AG09309 (cell line): ENCODE measurements around the gene ACTMAP.

ENCODE experiments used
- DNase-seq: peaks from one replicate; pipeline ENCODE4 v3.0.0-alpha.2; 2010; ENCODE audit warnings: low read depth
- H3K4me3 ChIP-seq: 2 replicates; pipeline ENCODE4 v1.5.1; 2011; ENCODE audit warnings: mild to moderate bottlenecking, low read depth, low read length, moderate library complexity; ENCODE audit not compliant: control insufficient read depth
- CTCF ChIP-seq: IDR thresholded peaks from 2 replicates; pipeline ENCODE4 v1.5.1; 2011; ENCODE audit warnings: mild to moderate bottlenecking, low read depth, low read length, inconsistent platforms; ENCODE audit not compliant: insufficient read depth, control insufficient read depth; ENCODE audit errors: missing control alignments

Gene ACTMAP

GRCh38 chr19:40754611-40755247, 4.5 kb upstream of the ACTMAP start:
- no peak overlapping the region for H3K4me3 ChIP-seq
- DNase-seq = no peak
- TF ChIP-seq CTCF = no peak

- H3K4me3 ChIP-seq = peak overlapping the region; percentile 61
- TF ChIP-seq CTCF = no peak
- DNase-seq = no peak
Measured at GRCh38 chr19:40752257-40752781, 2.0 kb upstream of the ACTMAP start.

GRCh38 chr19:40750874-40751537, 729 bp upstream of the ACTMAP start, which contains the start of gene SNRPA:
Gene SNRPA (plus strand): TSS chr19:40751203. CDS start chr19:40751409, 206 bp downstream.
- peak; percentile 90 for DNase-seq
- no peak for TF ChIP-seq CTCF
- peak within 1 kb of the TSS; percentile 61 for H3K4me3 ChIP-seq

GRCh38 chr19:40747536-40747935, 2.7 kb downstream of the ACTMAP start:
- no peak for TF ChIP-seq CTCF
- DNase-seq = no peak

GRCh38 chr19:40745402-40745780, 4.9 kb downstream of the ACTMAP start:
- no peak overlapping the region for H3K4me3 ChIP-seq
- no peak for DNase-seq
- no peak for TF ChIP-seq CTCF

More at GRCh38 chr19:40747536-40747935, 2.7 kb downstream of the ACTMAP start:
- no peak overlapping the region for H3K4me3 ChIP-seq

GRCh38 chr19:40744554-40745401, 5.5 kb downstream of the ACTMAP start:
- no peak for TF ChIP-seq CTCF
- H3K4me3 ChIP-seq = no peak overlapping the region
- DNase-seq = no peak
